Upper lobe of left lung (tissue), 4 donors: ENCODE measurements around the gene SDK2.

Source experiments
- POLR2A ChIP-seq, 4 donors: fragments of 450-650 bp; IDR thresholded peaks; one replicate each; pipeline ENCODE4 v1.5.1; 2016 to 2017; ENCODE audit warnings: antibody characterized with exemption in 4 of 4, mild to moderate bottlenecking in 2 of 4
- POLR2AphosphoS5 ChIP-seq, 2 donors: sonication (generic); formaldehyde crosslinking; IDR thresholded peaks; one replicate each; pipeline ENCODE4 v1.5.1; 2017; ENCODE audit warnings: antibody characterized with exemption in 2 of 2
- TF ChIP-seq, protein P1 (sequence below), 6 experiments: fragments of 450-650 bp in 4 of 6; fragments of 200-600 bp in 2 of 6; sonication (generic) in 2 of 6; IDR thresholded peaks; one replicate each; pipeline ENCODE4 v1.5.1; 2016 to 2019; ENCODE audit warnings: antibody characterized with exemption in 6 of 6

DNA sequence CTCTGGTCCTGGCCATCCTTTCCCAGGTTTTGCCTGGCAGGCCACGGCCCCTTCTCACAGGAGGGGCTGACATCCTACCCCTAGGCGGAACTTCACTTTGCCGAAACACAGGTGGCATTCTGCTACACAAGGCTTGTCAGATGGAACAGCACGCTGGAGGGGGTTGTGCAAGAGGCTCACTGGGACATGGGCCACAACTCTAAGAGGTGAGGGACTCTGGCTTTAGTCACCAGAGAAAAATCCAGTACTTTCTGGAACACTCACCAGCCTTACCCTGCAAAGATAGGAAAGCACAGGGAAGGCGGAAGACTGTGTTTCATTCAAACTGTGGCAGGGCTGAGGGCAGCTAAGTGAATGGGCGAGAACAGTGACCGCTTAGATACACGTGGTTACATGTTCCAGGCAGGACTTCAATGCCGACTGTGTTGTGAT is 350.7 kb downstream of the SDK2 start:
- TF ChIP-seq, protein P1, sequence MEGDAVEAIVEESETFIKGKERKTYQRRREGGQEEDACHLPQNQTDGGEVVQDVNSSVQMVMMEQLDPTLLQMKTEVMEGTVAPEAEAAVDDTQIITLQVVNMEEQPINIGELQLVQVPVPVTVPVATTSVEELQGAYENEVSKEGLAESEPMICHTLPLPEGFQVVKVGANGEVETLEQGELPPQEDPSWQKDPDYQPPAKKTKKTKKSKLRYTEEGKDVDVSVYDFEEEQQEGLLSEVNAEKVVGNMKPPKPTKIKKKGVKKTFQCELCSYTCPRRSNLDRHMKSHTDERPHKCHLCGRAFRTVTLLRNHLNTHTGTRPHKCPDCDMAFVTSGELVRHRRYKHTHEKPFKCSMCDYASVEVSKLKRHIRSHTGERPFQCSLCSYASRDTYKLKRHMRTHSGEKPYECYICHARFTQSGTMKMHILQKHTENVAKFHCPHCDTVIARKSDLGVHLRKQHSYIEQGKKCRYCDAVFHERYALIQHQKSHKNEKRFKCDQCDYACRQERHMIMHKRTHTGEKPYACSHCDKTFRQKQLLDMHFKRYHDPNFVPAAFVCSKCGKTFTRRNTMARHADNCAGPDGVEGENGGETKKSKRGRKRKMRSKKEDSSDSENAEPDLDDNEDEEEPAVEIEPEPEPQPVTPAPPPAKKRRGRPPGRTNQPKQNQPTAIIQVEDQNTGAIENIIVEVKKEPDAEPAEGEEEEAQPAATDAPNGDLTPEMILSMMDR (IDR thresholded peaks at IDR 0.05): no peak
- TF ChIP-seq POLR2A (IDR thresholded peaks at IDR 0.05) (no peak), POLR2AphosphoS5 (IDR thresholded peaks at IDR 0.05) (peak; percentile 60 to 64)
